NB4 (cell line): ENCODE measurements around the gene MBL2.

Experiments
- DNase-seq: peaks from one replicate; pipeline ENCODE4 v3.0.0; 2010; ENCODE audit warnings: low read depth
- H3K4me3 ChIP-seq: one replicate; pipeline ENCODE4 v1.5.1; 2011; ENCODE audit warnings: mild to moderate bottlenecking, low read depth, low read length, moderate library complexity
- CTCF ChIP-seq: IDR thresholded peaks from one replicate; pipeline ENCODE4 v1.5.1; 2012; ENCODE audit warnings: low read depth, low read length
- MAX ChIP-seq: IDR thresholded peaks from 2 replicates; pipeline ENCODE4 v1.6.1; 2011; ENCODE audit warnings: low read depth, low read length
- MYC ChIP-seq: IDR thresholded peaks from 2 replicates; pipeline ENCODE4 v1.6.1; 2011; ENCODE audit warnings: low read depth, low read length
- POLR2A ChIP-seq: IDR thresholded peaks from 2 replicates; pipeline ENCODE4 v1.6.1; 2011; ENCODE audit warnings: mild to moderate bottlenecking; ENCODE audit not compliant: insufficient read length; ENCODE audit errors: extremely low read depth

MBL2 gene

GRCh38 chr10:52741851-52742250 is 30.7 kb downstream of the MBL2 start:
- no peak overlapping the region for H3K4me3 ChIP-seq
- TF ChIP-seq POLR2A (no peak), MYC (no peak), MAX (no peak), CTCF (no peak)
- DNase-seq, result no peak

- DNase-seq, result peak; percentile 62
- TF ChIP-seq MAX (0 out of 2 replicates have a peak, but pooled peaks have one; percentile 29), POLR2A (no peak), MYC (no peak), CTCF (peak; percentile 93)
These were observed 31.5 kb downstream of the MBL2 start for GRCh38 chr10:52740913-52741675.

GRCh38 chr10:52740155-52740549 is 32.4 kb downstream of the MBL2 start:
- no peak overlapping the region for H3K4me3 ChIP-seq
- no peak for DNase-seq
- TF ChIP-seq MAX (no peak), MYC (no peak), POLR2A (no peak), CTCF (no peak)

More at GRCh38 chr10:52740913-52741675, 31.5 kb downstream of the MBL2 start:
- no peak overlapping the region for H3K4me3 ChIP-seq

- no peak overlapping the region for H3K4me3 ChIP-seq
- no peak for DNase-seq
- no peak for TF ChIP-seq POLR2A
- TF ChIP-seq MAX, result no peak
- TF ChIP-seq MYC, result no peak
- TF ChIP-seq CTCF, result no peak
These were observed 33.0 kb downstream of the MBL2 start for GRCh38 chr10:52739380-52740154.

GRCh38 chr10:52738951-52739350 is 33.6 kb downstream of the MBL2 start:
- no peak overlapping the region for H3K4me3 ChIP-seq
- DNase-seq, result no peak
- TF ChIP-seq MYC, result no peak
